Urinary bladder (tissue), 4 donors: Measurements from ENCODE around the gene CALR3. TPM values are rescaled to one million over a fixed set of nuclear protein-coding genes. Genes with fewer than 3 reads are reported as not detected.
A peak's percentile ranks its signal among the peaks of the same experiment; 100 is the strongest.
"Not testable (repeated sequence)": the region's sequence is repeated elsewhere in the genome, so short reads cannot be mapped to it uniquely, and the experiment has no call there.

Experiments
- DNase-seq: peaks from one replicate; pipeline ENCODE4 v3.0.0-alpha.2; 2015; ENCODE audit errors: extremely low spot score
- H3K27ac ChIP-seq: one replicate; pipeline ENCODE4 v1.5.1; 2013; ENCODE audit warnings: low read depth, mild to moderate bottlenecking, moderate library complexity
- H3K36me3 ChIP-seq: one replicate; pipeline ENCODE4 v1.6.1; 2013; ENCODE audit warnings: mild to moderate bottlenecking, moderate library complexity; ENCODE audit not compliant: insufficient read depth
- H3K4me1 ChIP-seq: one replicate; pipeline ENCODE4 v1.6.1; 2013; ENCODE audit warnings: mild to moderate bottlenecking, moderate library complexity; ENCODE audit not compliant: insufficient read depth
- H3K4me3 ChIP-seq: one replicate; pipeline ENCODE4 v1.5.1; 2013; ENCODE audit warnings: low read depth, low read length
- WGBS: extraction: QIAGEN DNeasy Blood & Tissue Kit; methylation state at CpG from one replicate; pipeline ENCODE4 v1.1.7; 2013; 5-methylcytosine and 5-hydroxymethylcytosine counted together
- polyA plus RNA-seq: library from polyadenylated mRNA; stranded (reverse); fragments of 200-250 nt; gene quantifications from one replicate; pipeline ENCODE4 v1.2.3, GENCODE V29; 2013
- total RNA-seq: library from RNA; depleted of rRNA; stranded (reverse); fragments of >200 nt; gene quantifications from one replicate; pipeline ENCODE4 v1.2.3, GENCODE V29; 2014
- donor health status: healthy with polysubstance abuse.
- donor health status: healthy.

The CALR3 gene
- total and polyA plus RNA-seq, 2 donors = not detected

DNA sequence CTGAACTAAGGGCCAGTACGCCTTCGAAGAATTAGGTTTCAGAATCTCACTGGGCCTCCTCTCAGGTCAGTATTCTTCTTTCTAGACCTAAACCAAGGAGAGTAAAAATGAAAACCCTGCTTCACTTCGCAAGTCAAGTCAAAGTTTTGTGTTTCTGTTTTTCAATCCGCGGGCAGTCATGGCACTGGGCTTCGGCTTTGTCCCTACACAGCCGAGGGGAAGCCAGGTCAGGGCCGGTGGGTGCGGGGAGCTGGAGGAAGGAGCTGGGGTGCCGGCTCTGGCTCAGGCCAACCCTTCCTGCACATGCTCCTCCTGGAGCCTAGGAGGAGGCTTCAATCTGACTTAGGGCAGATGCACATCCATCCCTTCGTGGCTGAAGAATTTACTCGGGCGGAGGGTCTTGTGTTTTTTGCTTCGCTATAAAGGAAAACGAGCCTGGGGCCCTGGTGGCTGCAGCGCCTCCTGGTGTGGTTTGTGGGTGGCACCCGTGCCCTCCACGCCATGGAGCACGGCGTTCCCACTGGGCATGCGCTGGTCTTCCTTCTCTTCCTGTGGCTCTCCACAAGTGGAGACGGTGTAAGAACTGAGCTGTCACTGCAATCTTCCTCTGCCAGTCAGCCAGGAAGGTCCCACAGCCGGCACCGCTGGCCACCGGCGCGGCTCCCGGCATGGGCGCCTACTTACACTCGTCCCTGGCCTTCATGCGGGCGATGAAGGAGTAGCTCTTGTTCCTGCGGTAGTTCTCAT is 22.7 kb upstream of the CALR3 start:
- WGBS = 86% methylated on average over 33 of the region's 33 CpGs
- DNase-seq = no peak
- Histone ChIP-seq H3K36me3 (peaks cover 9% of the 10 kb centered on the region), H3K4me3 (no peak overlapping the region), H3K27ac (no peak overlapping the region), H3K4me1 (no peaks in the 10 kb centered on the region)

DNA sequence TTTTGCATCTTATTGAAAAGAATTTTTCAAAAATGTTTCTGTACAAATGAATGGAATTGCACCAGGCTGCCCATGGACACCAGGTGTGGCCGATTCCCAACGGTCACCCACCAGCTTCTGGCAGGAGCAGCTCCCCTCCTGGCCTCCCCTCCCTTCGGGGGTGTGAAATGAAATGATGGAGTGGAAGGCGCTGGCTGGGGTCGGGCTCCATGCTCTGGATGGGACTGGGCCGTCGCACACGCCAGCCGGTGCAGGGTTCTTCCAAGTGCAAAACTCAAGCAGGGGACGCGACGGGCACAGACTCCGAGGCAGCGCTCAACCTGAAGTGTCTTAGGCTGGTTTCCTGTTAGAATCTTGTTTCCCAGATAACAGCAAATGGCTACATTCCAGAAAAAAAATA is 22.1 kb upstream of the CALR3 start:
- Histone ChIP-seq H3K4me1 (no peaks in the 10 kb centered on the region), H3K36me3 (peaks cover 9% of the 10 kb centered on the region), H3K4me3 (no peak overlapping the region), H3K27ac (no peak overlapping the region)
- 81% methylated on average over 14 of the region's 14 CpGs for WGBS
- no peak for DNase-seq

DNA sequence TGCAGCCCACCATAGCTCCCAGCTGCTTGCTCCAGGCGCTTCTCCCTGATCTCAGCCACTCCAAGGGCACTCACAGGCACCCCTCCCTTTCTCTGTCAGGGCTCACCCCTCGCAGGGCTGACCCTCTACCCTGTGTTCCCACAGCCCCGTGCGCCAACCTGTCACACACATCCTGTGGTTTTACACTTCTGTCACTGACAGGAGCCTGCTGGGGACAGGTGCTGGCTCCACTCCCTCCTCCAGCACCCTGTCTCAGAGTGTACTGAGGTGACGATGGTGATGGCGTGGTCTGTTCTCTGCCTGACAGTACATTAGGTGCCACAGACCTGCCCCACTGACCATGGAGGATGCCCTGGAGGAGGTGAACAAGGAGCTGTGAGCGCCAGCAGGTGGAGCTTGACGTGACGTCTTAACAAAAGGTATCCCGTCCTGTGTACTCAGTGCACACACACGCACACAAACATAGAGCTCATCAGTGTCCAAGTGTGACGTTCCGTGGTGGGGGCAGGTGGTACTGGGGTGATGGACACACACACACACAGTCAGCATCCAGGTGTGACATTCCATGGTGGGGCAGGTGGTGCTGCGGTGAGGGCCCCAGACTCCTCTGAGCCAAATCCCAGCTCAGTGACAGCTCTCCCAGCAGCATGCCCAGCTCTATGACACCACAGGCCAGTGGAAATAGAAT is 21.1 kb upstream of the CALR3 start:
- 79% methylated on average over 14 of the region's 14 CpGs for WGBS
- Histone ChIP-seq H3K27ac (no peak overlapping the region), H3K4me3 (no peak overlapping the region), H3K4me1 (no peaks in the 10 kb centered on the region), H3K36me3 (peaks cover 9% of the 10 kb centered on the region)
- DNase-seq = no peak

DNA sequence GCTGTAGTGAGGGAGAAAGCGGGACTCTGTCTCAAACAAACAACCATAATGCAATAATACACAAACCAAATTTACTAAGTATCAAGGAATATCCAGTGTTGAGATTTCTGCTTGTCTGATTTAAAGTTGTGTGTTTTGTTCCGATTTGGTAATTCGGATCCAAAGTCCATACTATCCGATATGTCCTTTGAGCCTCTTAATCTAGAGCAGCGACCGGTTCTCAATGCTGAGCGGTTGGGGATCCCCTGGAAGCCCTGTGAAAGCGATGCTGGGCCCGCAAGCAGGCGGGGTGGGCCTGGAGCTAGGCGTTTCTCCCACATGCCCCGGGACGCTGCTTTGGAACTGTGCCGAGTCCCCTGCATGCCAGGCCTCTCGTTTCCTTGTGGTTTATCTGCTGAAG is 20.4 kb upstream of the CALR3 start:
- no peak for DNase-seq
- H3K27ac ChIP-seq = no peak overlapping the region
- 87% methylated on average over 15 of the region's 15 CpGs for WGBS
- no peak overlapping the region for H3K4me3 ChIP-seq
- H3K4me1 ChIP-seq = no peaks in the 10 kb centered on the region
- peaks cover 9% of the 10 kb centered on the region for H3K36me3 ChIP-seq

DNA sequence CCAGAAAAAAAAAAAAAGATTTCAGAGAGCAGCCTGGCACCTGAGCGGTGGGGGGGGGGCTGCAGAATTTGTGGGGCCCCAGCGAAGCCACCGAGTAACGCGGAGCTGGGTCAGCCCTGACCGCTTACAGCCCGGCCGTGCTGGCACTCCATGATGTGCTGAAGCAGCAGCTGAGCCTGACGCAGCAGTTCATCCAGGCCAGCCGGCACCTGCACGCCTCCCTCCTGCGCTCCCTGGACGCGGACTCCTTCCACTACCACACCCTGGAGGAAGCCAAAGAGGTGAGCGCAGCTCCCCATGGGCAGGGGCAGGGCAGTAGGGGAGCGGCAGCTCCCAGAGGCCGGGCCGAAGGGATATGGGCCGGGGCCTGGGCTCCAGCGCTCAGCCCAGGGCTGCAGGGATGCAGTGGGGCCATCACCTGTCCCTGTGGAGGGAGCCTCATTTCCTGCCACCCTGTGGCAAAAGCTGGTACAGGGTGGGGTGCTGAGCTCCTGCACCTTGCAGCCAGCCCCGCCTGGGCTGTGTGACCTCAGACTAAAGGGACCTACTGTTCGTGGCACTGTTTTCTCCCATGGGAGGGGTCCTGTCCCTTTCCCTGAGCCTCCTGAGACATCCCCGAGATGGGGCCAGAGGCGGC is 18.5 kb upstream of the CALR3 start:
- DNase-seq = no peak
- 93% methylated on average over 24 of the region's 24 CpGs for WGBS
- no peak overlapping the region for H3K4me3 ChIP-seq
- no peak overlapping the region for H3K27ac ChIP-seq
- no peaks in the 10 kb centered on the region for H3K4me1 ChIP-seq
- peaks cover 7% of the 10 kb centered on the region for H3K36me3 ChIP-seq

DNA sequence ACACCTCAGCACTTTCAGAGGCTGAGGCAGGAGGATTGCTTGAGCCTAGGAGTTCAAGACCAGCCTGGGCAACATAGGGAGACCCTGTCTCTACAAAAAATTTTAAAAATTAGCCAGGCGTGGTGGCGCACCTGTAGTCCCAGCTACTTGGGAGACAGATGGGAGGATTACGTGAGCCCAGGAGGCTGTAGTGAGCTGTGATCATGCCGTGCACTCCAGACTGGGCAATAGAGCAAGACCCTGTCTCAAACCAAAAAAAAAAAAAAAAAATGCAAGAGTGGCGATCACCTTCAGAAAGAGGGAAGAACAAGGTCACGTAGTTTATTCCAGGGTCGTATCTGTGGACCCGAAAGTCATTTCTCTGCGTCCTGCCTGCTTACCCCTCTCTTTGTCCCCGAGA is 16.6 kb upstream of the CALR3 start:
- H3K4me3 ChIP-seq, DNase-seq, H3K36me3 ChIP-seq, H3K27ac ChIP-seq, H3K4me1 ChIP-seq: not testable (repeated sequence)
- 95% methylated on average over 10 of the region's 10 CpGs for WGBS

DNA sequence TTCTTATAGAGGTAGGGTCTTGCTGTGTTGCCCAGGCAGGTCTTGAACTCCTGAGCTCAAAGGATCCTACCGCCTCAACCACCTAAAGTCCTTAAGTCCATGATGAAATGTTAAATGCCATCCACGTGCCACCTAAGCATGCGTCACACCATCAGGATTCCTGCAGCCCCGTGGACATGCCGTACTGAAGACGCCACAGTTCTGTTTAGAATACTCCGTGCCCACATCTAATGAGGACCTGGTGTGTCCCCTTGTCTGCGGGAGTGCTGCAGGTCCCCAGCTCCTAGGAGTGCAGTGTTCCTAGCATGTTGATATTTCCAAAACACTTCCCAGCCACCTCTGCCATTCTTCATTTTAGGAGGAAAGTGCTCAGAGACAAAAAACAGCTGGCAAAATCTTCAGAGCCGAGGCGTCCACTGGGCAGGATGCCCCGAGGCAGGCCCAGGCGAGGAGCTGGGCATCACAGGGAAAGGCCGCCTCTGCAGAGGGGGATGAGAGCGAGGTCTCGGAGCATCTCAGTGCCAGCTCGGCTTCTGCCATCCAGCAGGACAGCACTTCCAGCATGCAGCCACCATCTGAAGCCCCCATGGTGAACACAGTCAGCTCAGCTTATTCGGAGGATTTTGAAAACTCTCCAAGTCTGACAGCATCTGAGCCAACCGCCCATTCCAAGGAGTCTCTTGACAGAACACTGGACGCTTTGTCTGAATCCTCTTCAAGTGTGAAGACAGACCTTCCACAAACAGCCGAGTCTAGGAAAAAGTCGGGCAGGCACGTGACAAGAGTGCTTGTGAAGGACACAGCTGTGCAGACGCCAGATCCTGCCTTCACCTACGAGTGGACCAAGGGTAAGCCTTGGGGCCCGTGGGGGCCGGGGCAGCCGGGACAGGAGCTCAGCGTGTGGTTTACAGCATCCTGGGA is 13.4 kb upstream of the CALR3 start:
- WGBS = 80% methylated on average over 28 of the region's 28 CpGs
- H3K4me3 ChIP-seq = no peak overlapping the region
- H3K4me1 ChIP-seq = no peaks in the 10 kb centered on the region
- H3K36me3 ChIP-seq = no peaks in the 10 kb centered on the region
- H3K27ac ChIP-seq = no peak overlapping the region
- no peak for DNase-seq

DNA sequence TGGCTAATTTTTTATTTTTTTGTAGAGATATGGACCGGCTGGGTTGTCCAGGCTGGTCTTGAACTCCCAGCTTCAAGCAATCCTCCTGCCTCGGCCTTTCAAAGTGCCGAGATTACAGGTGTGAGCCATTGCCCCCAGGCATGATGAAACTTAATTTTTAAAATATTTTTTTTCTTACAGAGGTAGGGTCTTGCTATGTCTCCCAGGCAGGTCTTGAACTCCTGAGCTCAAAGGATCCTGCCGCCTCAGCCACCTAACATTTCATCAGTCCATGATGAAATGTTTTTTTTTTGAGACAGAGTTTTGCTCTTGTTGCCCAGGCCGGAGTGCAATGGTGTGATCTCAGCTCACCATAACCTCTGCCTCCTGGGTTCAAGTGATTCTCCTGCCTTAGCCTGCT is 12.6 kb upstream of the CALR3 start:
- no peaks in the 10 kb centered on the region for H3K4me1 ChIP-seq
- DNase-seq = no peak
- no peak overlapping the region for H3K27ac ChIP-seq
- no peak overlapping the region for H3K4me3 ChIP-seq
- 97% methylated on average over 5 of the region's 5 CpGs for WGBS
- H3K36me3 ChIP-seq = no peaks in the 10 kb centered on the region

DNA sequence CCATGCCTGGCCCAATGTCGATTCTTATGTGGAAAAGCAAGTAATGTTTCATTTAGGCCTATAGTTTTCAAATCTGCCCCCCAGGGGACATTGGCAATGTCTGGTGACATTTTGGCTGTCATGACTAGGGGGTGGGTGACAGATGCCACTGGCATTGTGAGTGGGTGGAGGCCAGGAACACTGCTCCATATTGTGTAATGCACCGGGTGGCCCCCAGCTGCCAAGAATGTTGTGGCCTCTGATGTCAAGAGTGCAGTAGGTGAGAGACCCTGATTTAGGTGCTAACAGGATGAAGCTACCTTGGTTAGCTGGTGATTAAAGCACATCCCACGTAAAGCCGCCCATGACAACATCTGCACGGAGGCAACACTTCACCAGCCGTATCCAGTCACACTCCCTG is 11.0 kb upstream of the CALR3 start:
- Histone ChIP-seq H3K4me3 (no peak overlapping the region), H3K27ac (no peak overlapping the region), H3K4me1 (no peaks in the 10 kb centered on the region), H3K36me3 (no peaks in the 10 kb centered on the region)
- no peak for DNase-seq
- 95% methylated on average over 6 of the region's 6 CpGs for WGBS

DNA sequence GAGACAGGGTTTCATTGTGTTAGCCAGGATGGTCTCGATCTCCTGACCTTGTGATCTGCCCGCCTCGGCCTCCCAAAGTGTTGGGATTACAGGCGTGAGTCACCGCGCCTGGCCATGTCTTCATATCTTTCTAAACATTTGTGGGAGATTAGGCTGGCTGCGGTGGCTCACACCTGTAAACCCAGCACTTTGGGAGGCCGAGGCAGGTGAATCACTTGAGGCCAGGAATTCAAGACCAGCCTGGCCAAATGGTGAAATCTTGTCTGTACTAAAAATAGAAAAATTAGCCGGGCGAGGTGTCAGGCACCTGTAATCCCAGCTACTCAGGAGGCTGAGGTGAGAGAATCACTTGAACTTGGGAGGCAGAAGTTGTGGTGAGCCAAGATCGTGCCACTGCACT is 10.2 kb upstream of the CALR3 start:
- not testable (repeated sequence) for H3K4me3 ChIP-seq, H3K36me3 ChIP-seq, DNase-seq, H3K27ac ChIP-seq, H3K4me1 ChIP-seq
- WGBS = 95% methylated on average over 11 of the region's 11 CpGs

DNA sequence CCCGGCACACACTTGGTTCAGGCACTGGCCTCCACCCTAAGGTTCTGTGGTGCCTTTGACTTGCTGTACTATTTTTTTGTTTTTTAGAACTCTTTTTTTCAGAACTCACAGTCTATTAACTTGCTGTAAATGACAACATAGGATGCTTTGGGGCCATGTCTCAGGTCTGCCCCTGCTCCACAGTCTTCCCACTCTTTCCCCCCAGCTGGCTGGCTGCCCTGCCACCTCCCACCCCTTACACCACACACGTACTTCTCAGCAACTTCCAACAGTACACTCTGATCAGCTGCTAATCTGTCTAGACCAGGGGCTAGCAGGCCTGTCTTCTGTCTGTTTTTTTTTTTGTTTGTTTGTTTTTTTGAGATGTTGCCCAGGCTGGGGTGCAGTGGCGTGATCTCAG is 8.3 kb upstream of the CALR3 start:
- no peak for DNase-seq
- whole genome bisulfite sequencing = 86% methylated on average over 3 of the region's 3 CpGs

DNA sequence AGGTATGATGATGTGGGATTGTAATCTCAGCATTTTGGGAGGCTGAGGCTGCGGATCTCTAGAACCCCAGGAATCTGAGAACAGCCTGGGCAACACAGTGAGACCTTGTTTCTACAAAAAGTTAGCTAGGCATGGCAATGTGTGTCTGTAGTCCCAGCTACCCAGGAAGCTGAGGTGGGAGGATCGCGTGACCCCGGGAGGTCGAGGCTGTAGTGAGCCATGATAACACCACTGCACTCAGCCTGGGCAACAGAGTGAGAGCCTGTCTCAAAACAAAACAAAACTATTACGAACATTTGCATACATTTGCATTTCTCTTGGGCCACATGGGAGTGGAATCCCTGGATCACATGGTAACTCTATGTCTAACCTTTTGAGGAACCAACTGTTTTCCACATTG is 1.9 kb upstream of the CALR3 start:
- no peak for DNase-seq
- Histone ChIP-seq H3K4me3 (no peak overlapping the region), H3K27ac (no peak overlapping the region), H3K4me1 (no peaks in the 10 kb centered on the region), H3K36me3 (no peaks in the 10 kb centered on the region)
- WGBS = 93% methylated on average over 6 of the region's 6 CpGs

More for the DNA sequence above, 8.3 kb upstream of the CALR3 start:
- Histone ChIP-seq H3K27ac (no peak overlapping the region), H3K36me3 (no peaks in the 10 kb centered on the region), H3K4me1 (no peaks in the 10 kb centered on the region), H3K4me3 (no peak overlapping the region)

DNA sequence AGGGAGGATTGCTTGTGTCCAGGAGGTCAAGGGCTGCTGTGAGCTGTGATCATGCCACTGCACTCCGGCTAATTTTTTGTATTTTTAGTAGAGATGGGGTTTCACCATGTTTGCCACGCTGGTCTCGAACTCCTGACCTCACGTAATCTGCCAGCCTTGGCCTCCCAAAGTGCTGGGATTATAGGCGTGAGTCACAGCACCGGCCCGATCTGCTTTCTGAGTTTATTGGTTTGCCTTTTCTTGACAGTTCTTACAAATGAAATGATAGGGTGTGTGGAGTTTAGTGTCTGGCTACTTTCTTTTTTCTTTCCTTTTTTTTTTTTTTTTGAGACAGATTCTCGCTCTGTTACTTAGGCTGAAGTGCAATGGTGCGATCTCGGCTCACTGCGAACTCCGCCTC is 1.1 kb upstream of the CALR3 start:
- Histone ChIP-seq H3K4me1 (no peaks in the 10 kb centered on the region), H3K27ac (no peak overlapping the region), H3K36me3 (no peaks in the 10 kb centered on the region), H3K4me3 (peak overlapping the region; percentile 70)
- DNase-seq = no peak
- WGBS = 61% methylated on average over 12 of the region's 12 CpGs
